Measurements from ENCODE around the gene TACC3.

TACC3 gene

DNA sequence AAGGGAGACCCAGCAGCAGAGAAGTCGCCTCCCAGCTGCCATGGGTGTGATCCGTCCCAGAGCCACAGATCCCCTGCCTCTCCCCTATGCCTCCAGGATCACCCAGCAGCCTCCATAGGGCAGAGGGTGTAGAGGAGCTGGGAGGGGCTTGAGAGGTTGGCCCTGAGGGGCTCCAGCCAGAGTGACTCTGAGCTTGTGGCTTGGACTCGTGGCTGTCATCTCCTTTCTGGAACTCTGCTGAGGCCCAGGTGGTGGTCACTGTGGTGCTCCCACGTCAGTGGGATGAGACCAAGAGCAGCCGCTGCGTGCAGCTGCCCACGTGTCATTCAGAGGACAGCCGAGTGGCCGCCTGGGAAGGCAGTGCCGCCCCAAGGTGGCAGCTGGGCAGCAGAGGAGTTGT, 4.2 kb downstream of the TACC3 start:
- DNase-seq, result no peak

DNA sequence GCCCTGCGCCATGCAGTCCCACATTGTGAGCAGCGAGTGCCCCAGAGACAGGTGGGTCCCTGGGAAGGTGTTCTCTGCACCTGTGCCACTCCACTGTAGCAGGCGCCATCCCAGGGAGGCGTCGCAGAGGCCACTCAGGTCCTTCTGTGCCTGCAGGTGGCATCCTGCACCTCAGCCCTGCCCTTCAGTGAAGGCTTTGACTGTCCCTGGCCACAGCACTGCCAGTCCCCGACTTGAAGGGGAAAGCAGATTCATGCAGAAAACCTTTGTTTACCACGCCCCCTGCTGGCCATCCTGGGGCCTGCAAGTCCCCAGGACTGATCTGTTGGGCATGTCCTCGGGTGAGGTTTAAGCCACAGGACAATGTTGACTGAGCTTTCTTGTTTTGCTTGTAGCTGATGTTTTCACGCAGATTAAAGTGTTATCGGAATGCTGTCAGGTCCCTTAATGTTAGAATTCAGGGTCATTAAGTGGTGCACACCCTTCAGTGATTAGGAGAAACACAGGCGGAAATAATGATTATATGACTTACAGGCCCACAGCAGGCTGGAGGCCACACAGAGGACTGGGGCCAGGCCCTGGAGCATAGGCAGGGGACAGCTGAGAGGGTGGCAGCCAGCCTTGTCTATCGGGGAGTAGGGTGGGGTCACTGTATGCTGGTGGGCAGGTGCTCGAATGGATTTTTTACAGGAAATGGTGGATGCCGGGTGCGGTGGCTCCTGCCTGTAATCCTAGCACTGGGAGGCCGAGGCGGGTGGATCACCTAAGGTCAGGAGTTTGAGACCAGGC, 5.0 kb downstream of the TACC3 start:
- peak; percentile 62 for DNase-seq

DNA sequence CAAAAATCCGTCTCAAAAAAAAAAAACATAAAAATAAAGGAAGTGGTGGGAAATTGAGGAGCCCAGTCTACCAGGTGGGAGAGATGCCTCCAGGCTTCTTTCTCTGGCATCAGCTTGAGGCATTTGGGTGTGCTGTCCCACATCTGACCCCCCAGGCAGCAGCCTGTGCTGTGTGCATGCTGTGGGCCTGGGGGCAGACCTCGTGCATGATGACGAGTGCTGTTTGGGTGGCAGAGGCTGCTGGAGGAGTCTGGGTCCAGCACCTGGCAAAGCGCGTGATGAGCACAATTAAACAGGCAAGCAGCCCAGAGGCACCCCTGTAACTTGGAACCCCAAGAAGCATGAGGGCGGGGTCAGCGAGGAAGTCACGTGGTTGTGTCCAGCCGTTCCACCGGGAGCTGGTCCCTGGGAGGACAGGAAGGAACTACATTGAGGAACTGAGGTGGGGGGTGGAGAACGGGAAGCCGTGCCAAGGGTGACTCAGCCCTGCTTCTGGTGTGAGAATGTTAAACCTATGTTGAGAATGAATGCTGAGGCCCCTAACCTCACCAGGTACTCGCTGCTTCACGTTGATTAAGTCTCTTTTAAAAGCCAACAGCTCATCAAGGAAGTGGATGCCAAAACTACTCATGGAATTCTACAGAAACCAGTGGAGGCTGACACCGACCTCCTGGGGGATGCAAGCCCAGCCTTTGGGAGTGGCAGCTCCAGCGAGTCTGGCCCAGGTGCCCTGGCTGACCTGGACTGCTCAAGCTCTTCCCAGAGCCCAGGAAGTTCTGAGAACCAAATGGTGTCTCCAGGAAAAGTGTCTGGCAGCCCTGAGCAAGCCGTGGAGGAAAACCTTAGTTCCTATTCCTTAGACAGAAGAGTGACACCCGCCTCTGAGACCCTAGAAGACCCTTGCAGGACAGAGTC, 6.1 kb downstream of the TACC3 start:
- no peak for DNase-seq

DNA sequence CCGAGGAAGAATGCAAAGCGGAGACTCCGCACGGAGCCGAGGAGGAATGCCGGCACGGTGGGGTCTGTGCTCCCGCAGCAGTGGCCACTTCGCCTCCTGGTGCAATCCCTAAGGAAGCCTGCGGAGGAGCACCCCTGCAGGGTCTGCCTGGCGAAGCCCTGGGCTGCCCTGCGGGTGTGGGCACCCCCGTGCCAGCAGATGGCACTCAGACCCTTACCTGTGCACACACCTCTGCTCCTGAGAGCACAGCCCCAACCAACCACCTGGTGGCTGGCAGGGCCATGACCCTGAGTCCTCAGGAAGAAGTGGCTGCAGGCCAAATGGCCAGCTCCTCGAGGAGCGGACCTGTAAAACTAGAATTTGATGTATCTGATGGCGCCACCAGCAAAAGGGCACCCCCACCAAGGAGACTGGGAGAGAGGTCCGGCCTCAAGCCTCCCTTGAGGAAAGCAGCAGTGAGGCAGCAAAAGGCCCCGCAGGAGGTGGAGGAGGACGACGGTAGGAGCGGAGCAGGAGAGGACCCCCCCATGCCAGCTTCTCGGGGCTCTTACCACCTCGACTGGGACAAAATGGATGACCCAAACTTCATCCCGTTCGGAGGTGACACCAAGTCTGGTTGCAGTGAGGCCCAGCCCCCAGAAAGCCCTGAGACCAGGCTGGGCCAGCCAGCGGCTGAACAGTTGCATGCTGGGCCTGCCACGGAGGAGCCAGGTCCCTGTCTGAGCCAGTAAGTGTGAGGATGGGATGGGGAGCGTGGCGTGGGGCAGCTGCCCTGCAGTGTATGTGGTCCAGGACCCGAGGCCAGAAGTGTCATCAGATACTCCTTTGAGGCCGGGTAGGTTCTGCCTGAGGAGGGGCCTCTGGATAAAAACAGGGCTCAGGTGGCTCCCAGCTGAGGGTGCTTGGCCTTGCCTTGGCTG, 7.0 kb downstream of the TACC3 start:
- no peak for DNase-seq

DNA sequence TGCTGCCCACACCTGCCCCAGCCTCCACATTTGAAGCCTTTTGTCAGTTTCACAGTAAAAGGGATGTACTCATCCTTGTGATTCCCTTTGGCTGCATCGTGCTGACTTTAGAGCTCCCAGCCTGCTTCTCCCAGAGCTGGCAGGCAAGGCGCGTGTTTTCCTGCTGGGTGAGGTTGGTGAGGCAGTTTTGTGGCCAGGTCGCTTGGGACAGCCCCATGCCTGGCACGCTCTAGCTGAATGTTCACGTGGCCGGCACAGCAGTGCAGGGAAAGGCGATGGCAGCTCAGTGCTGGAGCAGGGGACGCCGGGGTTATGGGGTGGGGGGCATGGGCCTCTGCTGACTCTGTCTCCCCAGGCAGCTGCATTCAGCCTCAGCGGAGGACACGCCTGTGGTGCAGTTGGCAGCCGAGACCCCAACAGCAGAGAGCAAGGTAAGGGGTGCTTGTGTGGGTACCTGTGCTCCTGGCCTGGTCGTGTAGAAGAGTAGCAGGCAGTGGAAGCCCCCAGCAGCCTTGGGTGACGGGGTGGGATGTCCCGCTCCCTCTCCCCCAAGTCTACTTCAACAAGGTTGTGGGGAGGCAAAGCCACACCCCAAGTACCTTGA, 9.3 kb downstream of the TACC3 start:
- no peak for DNase-seq

DNA sequence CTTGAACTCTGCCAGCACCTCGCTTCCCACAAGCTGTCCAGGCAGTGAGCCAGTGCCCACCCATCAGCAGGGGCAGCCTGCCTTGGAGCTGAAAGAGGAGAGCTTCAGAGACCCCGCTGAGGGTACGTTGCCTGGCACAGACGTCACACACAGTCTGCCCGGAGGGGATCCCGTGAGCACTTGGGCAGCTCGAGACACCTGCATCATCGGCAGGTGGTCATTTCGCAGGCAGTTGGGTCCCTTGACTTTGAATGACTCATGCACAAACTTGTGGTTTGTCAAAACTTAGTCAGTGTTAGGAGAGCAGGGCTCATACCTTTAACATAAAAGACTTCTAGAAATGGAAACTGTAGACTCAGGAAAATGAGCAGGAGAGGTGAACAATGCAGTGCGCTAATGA, 9.9 kb downstream of the TACC3 start:
- no peak for DNase-seq

DNA sequence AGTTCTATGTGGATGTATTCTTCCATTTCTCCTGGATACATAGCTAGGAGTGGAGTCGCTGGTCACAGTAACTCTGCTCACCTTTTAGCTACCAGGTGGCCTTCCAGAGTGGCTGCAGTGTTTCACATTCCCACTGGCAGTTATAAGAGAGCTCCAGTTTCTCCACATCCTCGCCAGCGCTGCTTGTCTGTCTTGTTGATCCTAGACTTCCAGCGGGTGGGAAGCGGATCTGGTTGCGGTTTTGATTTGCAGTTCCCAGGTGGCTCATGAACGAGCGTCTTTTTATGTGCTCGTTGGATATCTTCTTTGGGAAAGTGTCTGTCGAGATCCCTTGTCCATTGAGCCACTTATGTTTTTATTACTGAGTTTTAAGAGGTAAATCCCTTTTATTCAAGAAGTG, 11.6 kb downstream of the TACC3 start:
- no peak for DNase-seq

DNA sequence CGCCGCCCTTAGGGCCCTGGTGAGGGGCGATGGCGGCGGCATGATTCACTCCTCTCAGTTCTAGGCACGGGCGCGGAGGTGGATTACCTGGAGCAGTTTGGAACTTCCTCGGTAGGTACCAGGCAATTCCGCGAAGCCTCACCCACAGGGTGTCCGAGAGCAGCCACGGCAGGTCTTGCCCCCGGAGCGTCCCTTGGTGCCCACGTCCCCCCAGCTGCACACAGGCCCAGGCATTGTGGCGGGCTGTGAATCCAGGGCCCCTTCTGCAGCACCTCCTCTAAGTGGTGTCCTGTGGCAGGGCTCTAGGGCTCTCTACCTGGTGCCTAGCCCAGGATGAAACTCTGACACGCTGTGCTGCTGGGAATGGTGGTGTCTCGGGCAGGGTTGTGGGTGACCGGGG, 13.9 kb downstream of the TACC3 start:
- no peak for DNase-seq

DNA sequence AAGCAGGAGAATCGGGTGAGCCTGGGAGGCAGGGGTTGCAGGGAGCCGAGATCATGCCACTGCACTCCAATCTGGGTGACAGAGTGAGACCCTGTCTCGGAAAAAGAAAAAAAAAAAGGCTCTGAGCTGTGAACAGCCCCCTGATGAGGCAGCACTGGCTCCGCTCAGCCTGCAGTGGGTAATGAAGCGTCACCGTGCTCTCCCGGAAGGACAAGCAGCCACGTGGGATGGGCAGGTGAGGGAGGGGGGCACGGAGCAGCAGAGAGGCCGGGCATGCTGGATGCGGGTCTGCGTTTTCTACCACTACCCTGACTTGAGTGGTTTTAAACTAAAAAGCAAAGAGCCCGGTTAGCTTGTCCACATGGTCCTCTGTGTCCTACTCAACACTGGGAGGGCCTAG, 15.5 kb downstream of the TACC3 start:
- no peak for DNase-seq

DNA sequence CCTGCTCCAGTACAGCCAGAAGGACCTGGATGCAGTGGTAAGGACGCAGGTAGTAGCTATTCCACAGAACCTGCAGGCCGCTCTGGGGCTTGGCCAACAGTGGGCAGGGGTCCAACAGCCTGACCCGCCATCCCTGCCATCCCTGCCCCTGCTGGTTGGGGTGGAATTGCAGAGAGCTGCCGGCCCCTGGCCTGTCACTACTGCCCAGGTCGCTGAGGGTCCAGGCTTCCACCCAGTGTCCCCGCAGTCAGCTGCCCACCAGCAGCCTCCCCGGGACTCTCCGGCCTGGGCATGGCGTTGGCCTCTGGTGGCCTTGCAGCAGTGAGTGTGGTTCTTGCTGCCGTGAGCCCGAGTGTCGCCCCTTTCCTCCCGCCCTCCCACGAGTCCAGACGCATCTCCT, 16.3 kb downstream of the TACC3 start:
- no peak for DNase-seq

DNA sequence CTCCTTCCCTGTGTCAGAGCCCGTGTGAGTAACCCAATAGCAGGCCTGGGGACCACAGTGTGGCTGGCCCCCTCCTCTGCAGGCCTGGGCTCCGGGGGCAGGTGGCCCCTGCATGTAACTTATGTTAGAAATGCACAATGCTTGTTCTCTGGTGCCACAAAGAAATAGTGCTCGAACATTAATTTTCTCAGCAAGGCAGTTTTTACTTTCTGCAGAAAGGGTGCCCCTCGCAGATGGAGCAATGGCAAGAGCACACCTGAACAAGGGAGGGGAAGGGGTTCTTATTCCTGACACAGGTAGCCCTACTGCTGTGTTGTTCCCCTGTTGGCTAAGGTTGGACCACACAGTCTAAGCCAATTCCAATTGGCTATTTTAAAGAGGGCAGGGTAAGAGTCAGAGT, 17.1 kb downstream of the TACC3 start:
- no peak for DNase-seq

DNA sequence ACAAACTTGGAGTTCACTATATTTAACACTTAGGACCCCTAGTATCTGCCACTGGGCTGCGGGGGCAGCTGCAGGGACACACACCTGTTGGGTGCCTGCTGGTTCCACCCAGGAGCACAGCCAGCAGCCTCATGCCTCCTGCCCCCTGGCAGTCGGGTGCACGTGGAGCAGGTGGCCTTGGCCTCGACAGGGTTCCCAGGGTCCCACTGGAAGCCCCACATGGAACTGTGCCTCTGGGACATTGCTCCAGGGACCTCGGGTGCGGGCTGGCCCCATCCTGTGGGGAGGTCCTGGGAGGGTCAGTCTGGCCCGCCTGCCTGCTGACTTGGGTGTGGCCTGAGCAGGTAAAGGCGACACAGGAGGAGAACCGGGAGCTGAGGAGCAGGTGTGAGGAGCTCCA, 18.0 kb downstream of the TACC3 start:
- DNase-seq, result no peak

DNA sequence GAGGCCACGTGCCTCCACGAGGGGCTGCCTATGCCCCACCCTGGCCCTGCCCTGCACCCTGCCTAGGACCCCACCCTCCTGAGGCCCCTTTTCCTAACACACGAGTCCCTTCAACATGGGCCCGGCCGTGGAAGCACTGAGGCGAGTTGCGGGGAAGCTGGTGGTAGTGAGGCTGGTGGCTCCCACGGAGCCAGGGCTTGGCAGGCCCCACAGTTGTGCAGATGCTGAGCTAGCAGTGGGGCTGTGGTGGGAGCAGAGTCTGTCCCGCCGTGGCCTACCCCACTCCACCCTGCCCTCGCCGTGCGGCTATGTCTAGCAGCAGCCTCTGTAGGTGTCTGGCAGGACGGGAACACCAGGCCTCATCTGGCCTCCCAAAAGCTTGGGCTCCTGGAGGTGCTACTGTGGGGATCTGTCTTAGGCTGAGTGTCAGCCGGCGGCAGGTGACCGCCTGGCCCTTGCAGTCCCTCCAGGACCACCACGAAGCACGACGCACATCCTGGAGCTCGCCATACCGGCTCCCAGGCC, 18.8 kb downstream of the TACC3 start:
- no peak for DNase-seq

DNA sequence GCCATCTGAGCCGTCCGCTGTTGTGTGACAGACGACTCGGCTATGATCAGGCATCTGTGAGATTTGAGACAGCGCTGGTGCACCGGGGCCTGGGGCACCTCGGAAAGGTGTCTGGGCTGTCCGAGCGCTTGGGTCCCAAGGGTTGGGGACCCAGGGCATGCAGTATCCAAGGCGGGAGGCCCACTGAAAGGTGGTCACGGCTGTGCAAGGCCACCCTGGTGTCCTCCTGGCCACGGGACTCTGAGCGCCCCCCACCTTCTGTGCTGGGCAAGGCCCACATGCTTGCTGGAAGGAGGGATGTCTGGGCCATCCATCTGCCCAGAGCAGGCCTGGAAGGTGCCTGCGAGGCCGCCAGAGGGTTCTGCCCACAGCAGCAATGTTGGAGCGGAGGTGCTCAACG, 19.9 kb downstream of the TACC3 start:
- DNase-seq, result no peak

DNA sequence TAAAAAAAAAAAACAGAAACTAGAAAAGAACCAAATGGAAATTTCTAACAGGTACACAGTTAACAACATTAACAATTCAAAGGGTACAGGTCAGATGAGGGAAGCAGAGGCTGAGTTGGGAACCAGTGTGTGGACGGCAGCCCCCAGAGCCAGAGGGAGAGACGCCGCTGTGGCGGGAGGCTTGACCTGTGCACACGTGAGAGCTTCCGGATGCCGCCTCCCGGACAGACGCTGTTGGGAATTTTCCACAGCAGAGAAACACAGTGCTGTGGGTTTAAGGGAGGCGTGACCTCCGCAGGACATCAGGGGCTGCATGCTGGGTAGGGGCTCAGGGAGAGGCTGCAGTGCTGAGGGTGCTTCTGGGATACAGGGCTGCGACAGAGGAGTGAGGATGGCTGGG, 22.2 kb downstream of the TACC3 start:
- no peak for DNase-seq

DNA sequence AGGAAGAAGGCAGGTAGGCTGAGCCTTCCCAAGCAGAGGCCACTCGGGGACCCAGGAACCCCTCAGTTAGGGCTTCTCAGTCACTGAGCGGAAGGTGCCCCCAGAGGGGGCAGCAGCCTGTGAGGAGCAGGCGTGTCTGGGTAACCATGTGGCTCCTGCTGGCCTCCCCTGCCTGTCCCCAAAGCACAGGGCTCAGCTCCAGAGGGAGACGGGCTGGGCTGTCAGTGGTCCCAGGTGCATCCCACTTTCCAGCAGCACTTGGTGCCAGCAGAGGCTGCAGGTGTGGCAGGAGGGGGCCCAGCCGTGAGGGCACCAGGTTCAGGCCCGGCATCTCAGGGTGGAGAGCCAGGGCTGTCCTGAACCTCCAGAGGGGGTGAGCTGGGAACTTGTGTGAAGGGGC, 22.7 kb downstream of the TACC3 start:
- no peak for DNase-seq

DNA sequence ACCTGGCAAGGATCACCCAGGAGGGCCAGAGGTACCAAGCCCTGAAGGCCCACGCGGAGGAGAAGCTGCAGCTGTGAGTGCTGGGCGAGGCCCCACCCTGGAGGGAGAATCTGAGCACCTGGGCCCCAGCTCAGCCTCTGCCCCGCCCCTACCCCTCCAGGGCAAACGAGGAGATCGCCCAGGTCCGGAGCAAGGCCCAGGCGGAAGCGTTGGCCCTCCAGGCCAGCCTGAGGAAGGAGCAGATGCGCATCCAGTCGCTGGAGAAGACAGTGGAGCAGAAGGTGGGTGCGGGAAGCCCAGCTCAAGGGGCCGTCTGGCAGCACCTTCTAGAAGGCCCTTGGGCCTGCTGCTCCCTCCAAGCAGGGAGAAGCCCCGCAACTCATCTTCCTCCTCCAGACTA, 23.2 kb downstream of the TACC3 start:
- no peak for DNase-seq

DNA sequence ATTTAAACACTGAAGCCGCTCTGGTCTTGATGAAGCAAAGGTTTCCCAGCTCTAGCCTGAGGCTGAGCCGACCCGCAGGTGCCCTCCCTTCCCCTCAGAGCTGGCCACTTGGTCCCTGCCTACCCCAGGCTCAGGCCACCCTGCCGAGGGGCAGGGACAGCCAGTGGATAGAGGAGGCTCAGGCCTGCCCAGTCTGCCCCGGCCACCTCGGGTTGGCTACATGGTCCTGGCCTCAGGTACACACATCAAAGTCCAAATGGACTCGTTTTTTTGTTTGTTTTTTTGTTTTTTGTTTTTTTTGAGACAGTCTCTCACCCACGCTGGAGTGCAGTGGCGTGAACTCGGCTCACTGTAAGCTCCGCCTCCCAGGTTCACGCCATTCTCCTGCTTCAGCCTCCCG, 23.8 kb downstream of the TACC3 start:
- DNase-seq, result no peak

DNA sequence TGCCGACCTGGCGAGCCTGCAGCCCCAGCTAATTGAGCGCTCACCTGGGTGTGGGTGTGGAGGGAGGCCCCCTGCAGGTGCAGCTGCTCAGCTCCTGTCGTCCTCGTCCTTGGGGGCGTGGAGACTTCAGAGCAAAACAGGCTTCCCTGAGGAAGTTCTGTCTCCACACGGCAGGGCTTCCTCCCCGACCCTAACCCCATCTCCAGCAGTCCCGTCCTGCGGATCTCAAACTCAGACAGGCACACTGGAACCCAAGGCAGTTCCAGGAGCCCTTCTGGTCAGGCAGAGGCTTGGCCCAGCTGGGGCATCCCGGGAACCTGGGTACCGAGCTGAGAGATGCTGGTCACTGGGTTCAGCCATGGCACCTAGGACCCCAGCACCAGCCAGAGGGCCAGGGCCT, 24.4 kb downstream of the TACC3 start:
- no peak for DNase-seq

DNA sequence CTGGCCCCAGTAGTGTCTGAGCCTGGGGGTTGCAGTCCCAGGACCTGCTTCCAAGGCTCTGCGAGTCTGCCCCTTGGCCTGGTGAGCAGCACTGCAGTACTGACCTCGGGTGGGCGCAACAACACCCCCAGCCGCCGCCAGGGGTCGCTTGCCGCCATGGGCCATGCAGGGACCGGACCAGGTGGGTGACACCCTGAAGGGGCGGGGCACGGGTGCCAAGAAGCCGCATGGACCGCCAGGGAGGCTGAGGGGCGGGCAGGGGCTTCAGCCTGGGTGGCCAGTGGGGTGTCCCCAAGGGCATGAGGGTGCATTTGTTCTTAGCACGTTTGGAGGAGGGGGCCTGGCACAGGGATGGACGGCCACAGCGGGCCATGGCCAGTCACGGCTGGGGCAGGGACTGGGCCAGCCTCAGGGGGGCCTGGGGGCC, 25.0 kb downstream of the TACC3 start:
- peak; percentile 56 for DNase-seq

DNA sequence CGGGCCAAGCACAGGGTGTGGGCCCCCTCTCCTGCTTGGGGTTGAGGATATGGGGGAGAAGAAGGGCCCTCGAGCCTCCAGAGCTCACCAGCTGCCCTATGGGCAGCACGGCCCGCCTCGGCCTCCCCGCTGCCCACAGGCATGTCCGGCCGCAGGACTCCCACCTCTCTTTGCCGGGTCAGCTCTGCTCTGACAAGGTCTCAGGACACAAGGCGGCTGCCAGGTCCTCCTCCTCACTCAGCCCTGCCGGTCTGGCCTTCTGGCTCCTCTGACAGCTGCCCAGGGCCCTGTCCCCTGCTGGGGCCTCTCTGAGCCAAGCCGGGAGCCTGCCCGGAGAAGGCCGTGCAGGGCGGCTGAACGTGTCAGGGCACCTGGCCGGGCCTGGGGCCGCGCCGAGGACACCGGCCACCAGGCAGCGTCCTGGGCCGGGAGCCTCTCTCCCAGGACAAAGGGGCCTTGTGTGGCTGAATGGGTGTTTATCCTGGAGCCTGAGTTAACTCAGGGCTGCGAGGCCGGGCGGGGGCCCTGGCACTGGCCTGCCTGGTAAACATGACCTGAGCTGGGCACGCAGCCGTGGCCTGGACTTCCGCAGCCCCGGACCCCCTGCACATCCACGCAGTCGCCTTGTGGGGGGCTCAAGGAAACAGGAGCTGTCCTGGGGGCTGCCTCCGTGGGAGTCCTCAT, 25.7 kb downstream of the TACC3 start:
- DNase-seq, result no peak

DNA sequence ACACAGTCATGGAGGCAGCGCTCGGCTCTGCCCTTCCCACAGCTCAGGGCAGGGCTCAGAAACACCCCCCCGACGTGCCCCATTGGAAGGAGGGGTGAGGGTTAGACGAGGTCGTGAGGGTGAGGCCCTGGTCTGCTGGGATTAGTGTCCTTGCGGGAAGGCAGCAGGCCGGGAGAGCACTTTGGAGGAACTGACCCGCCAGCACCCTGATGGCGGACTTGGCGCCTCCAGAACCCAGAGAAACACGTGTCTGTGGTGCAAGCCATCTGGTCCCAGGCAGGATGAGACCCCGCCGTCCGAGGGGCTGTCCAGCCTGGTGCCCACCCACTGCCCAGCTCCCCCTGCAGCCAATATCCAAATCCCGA, 26.3 kb downstream of the TACC3 start:
- no peak for DNase-seq
